ENCODE results near the gene UBAC2. TPM values are rescaled to one million over a fixed set of nuclear protein-coding genes. Genes with fewer than 3 reads are reported as not detected.

UBAC2 gene
- total and polyA plus RNA-seq, 2 experiments from 2014 or later: 71.2 to 130 TPM

DNA sequence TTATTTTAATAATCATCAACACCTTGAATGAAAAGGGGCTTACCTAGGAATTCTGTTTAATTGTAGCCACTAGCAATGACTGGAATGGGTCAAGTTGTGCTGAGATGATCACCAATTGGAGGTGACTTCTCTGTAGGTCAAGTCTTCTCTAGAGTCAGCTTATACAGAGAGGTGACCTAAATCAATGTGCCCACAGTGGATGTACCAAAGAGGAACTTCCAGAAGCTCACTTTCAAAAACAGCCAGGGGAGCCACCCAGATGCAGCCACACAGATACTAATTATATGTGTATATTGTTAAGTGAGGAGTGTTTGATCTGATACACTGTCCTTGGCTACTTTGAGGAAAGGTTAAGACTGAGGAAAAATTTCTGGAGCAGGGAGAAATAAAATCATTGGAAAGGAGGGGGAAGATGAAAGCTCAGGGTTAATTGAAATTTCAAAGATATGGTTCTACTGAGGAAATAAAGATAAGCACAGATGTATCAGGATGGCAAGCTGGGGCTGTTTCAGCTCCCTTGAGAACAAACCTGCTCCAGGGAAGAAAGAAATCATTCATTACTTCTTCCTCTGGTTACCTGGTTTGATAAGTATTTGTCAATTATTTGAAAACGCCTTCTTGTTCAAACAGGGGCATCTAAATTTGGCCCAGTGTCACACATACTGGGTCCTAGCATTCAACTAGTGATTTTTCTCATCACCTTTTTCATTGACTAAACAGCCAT lies 101.4 kb downstream of the UBAC2 start:
- DNase-seq (ENCODE audit: low read depth in 1 of 2, low spot score in 1 of 2): no peak
- Histone ChIP-seq H3K4me3 (no peak overlapping the region), H3K4me1 (ENCODE audit: low read depth) (peaks cover 19% of the 10 kb centered on the region), H3K27me3 (no peaks in the 10 kb centered on the region), H3K36me3 (no peaks in the 10 kb centered on the region), H3K9me3 (ENCODE audit: low read depth) (no peaks in the 10 kb centered on the region), H3K27ac (no peak overlapping the region)
- no peak for TF ChIP-seq CTCF (IDR thresholded peaks at IDR 0.05; ENCODE audit: low read depth, low read length)

DNA sequence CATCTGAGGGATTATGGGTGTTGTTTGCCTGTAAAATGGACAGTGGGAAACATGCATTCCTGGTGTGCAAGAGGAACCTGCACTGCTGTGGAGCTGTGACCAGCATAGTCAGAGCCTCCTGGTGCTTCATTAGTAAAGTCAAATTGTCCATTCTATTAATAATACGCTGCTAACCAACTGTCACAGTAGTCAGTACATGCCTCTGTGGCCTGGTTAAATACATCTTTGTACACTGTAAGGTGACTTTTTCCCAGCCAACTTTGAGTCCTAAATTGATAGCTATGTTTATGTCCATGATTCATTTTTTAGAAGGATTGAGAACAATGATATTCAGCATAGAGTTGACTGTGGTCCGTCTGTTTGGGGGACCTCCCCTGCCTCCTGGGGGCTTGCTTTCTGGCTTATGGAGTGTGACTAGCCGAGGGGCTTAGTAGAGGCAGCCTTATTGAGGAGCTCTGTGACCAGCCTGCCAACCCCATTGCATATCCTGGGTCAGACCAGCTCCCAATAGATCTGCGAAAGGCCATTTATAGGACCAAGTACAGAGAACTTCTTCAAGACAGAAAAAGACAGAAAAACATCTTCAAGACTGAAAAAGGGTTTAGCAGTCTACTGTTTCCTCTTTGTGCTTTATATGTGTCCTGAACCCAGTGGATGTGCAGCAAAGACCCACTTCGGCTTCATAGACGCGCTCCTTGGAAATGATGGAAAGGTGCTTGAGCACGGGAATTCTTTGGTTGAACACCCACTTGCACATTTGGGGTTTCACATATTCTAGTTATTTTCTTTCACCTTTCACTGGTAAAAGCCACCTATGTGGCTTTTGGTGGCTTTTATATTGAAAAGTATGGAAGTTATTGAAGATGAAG lies 102.2 kb downstream of the UBAC2 start:
- H3K27ac ChIP-seq: no peak overlapping the region
- no peak for TF ChIP-seq CTCF (IDR thresholded peaks at IDR 0.05; ENCODE audit: low read depth, low read length)

GRCh38 chr13:99303863-99304521 lies 103.3 kb downstream of the UBAC2 start:
- H3K9me3 ChIP-seq (ENCODE audit: low read depth): no peaks in the 10 kb centered on the region
- no peaks in the 10 kb centered on the region for H3K36me3 ChIP-seq
- H3K4me1 ChIP-seq (ENCODE audit: low read depth): peaks cover 33% of the 10 kb centered on the region
- DNase-seq (ENCODE audit: low read depth in 1 of 2, low spot score in 1 of 2): no peak
- no peak for TF ChIP-seq CTCF (IDR thresholded peaks at IDR 0.05; ENCODE audit: low read depth, low read length)
- no peak overlapping the region for H3K4me3 ChIP-seq
- H3K27ac ChIP-seq: no peak overlapping the region
- no peaks in the 10 kb centered on the region for H3K27me3 ChIP-seq

More for the DNA sequence above, 102.2 kb downstream of the UBAC2 start:
- H3K4me1 ChIP-seq (ENCODE audit: low read depth): peaks cover 23% of the 10 kb centered on the region
- no peak overlapping the region for H3K4me3 ChIP-seq
- DNase-seq (ENCODE audit: low read depth in 1 of 2, low spot score in 1 of 2): no peak
- H3K27me3 ChIP-seq: no peaks in the 10 kb centered on the region
- H3K36me3 ChIP-seq: no peaks in the 10 kb centered on the region
- no peaks in the 10 kb centered on the region for H3K9me3 ChIP-seq (ENCODE audit: low read depth)

DNA sequence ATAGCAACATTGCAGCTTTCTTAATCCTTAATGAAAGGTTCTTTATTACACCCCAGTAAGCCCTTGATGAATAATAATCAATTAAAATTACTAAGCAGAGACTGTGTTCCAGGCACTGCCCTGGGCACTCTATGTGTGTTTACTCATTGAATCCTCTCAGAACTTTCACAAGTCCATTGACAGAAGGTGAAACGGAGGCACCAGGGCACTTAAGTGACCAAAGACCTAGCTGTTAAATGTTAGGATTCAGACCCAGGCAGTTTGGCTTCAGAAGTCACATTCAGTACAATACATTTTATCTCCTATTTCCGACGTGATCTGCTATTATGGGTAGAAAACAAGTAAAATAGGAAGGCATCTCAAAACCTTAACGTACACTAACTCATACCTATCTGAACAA lies 103.9 kb downstream of the UBAC2 start:
- no peaks in the 10 kb centered on the region for H3K27me3 ChIP-seq
- no peak for DNase-seq (ENCODE audit: low read depth in 1 of 2, low spot score in 1 of 2)
- TF ChIP-seq CTCF (IDR thresholded peaks at IDR 0.05; ENCODE audit: low read depth, low read length): no peak
- H3K9me3 ChIP-seq (ENCODE audit: low read depth): no peaks in the 10 kb centered on the region
- H3K36me3 ChIP-seq: no peaks in the 10 kb centered on the region
- H3K4me1 ChIP-seq (ENCODE audit: low read depth): peaks cover 33% of the 10 kb centered on the region
- H3K4me3 ChIP-seq: no peak overlapping the region
- no peak overlapping the region for H3K27ac ChIP-seq

DNA sequence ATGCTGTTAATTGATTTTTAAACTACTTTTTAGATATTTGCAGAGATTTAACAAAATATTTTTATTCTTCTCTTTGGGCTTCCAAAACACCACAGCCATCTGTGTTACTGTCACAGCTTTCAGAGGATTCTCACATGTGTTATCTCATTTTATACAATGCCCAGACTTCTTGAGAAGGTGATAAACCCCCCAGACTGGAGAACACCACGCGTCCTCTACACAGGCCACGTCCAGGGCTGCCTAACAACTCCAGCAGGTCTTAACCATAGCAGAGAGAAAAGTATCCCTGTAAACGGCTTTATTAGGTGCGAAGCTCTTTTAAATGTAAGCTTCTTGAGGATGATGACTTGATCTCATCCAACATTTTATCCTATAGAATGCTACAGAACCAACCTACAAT lies 104.5 kb downstream of the UBAC2 start:
- Histone ChIP-seq H3K27ac (peak overlapping the region; percentile 19), H3K36me3 (no peaks in the 10 kb centered on the region), H3K4me3 (no peak overlapping the region), H3K27me3 (no peaks in the 10 kb centered on the region), H3K4me1 (ENCODE audit: low read depth) (peaks cover 33% of the 10 kb centered on the region), H3K9me3 (ENCODE audit: low read depth) (no peaks in the 10 kb centered on the region)
- DNase-seq (ENCODE audit: low read depth in 1 of 2, low spot score in 1 of 2): no peak
- no peak for TF ChIP-seq CTCF (IDR thresholded peaks at IDR 0.05; ENCODE audit: low read depth, low read length)
